Measurements from ENCODE around the gene NCOA7. TPM values are rescaled to one million over a fixed set of nuclear protein-coding genes. Genes with fewer than 3 reads are reported as not detected.
A peak's percentile ranks its signal among the peaks of the same experiment; 100 is the strongest.

Gene NCOA7
- total and polyA plus RNA-seq, 9 of the 15 experiments (the other 6 are each of a cell fraction or from before 2014, with no cell fraction given), result 5.8 to 14.6 (median 9.3) TPM

GRCh38 chr6:125769147-125769783 lies 21.5 kb upstream of the NCOA7 start (continued):
- TF ChIP-seq REST (IDR thresholded peaks at IDR 0.05; ENCODE audit: borderline replicate concordance), result no peak
- TF ChIP-seq REST (CRISPR knock-in tag; IDR thresholded peaks at IDR 0.05; ENCODE audit: low read depth), result no peak
- peak; percentile 50; the same call in 1 of the 2 replicates for TF ChIP-seq TAL1 (IDR thresholded peaks at IDR 0.05)
- TF ChIP-seq E2F5 (CRISPR knock-in tag; IDR thresholded peaks at IDR 0.05), result no peak
- TF ChIP-seq HDAC2 (IDR thresholded peaks at IDR 0.05), result no peak
- TF ChIP-seq ZZZ3 (IDR thresholded peaks at IDR 0.05), result no peak
- TF ChIP-seq FOXA3 (CRISPR knock-in tag; conservative IDR thresholded peaks at IDR 0.05 in 1 of 2, IDR thresholded peaks at IDR 0.05 in 1 of 2), result no peak
- TF ChIP-seq ZNF699 (CRISPR knock-in tag; IDR thresholded peaks at IDR 0.05; ENCODE audit: insufficient replicate concordance), result no peak
- no peak for TF ChIP-seq TCF15 (CRISPR knock-in tag; IDR thresholded peaks at IDR 0.05)
- no peak for TF ChIP-seq NFE2L1 (tag; IDR thresholded peaks at IDR 0.05; ENCODE audit: borderline replicate concordance, low read depth)
- no peak for TF ChIP-seq ZNF354B (CRISPR knock-in tag; IDR thresholded peaks at IDR 0.05)
- no peak for TF ChIP-seq TRIM28 (IDR thresholded peaks at IDR 0.05)
- no peak for TF ChIP-seq PYGO2 (tag; IDR thresholded peaks at IDR 0.05)
- no peak for TF ChIP-seq HEY1 (CRISPR knock-in tag; IDR thresholded peaks at IDR 0.05; ENCODE audit: borderline replicate concordance)
- no peak for TF ChIP-seq CHD4 (IDR thresholded peaks at IDR 0.05; ENCODE audit: insufficient read depth, insufficient replicate concordance, low read depth, low read length, poor library complexity, severe bottlenecking)
